ENCODE results near the gene ZNF700.
"Not testable (repeated sequence)": the region's sequence is repeated elsewhere in the genome, so short reads cannot be mapped to it uniquely, and the experiment has no call there.

ZNF700 gene

GRCh38 chr19:11921852-11922495, 2.9 kb upstream of the ZNF700 start:
- H3K4me2 ChIP-seq (ENCODE audit: low read length) = no peak overlapping the region
- no peaks in the 10 kb centered on the region for H4K20me1 ChIP-seq (ENCODE audit: insufficient read depth, low read length)
- H3K36me3 ChIP-seq (ENCODE audit: insufficient read depth, low read length) = peaks cover 5% of the 10 kb centered on the region; the same call in 1 of the 2 replicates
- H3K4me3 ChIP-seq (ENCODE audit: low read depth, low read length, poor library complexity, severe bottlenecking) = no peak overlapping the region
- H3K79me2 ChIP-seq (ENCODE audit: insufficient read depth, low read length) = peaks cover 15% of the 10 kb centered on the region
- no peaks in the 10 kb centered on the region for H3K27me3 ChIP-seq (ENCODE audit: insufficient read depth, low read length)
- no peak overlapping the region for H3K9ac ChIP-seq (ENCODE audit: low read length)
- no peak overlapping the region for H2AFZ ChIP-seq (ENCODE audit: low read length)
- no peaks in the 10 kb centered on the region for H3K9me2 ChIP-seq (ENCODE audit: low read depth, low read length)
- H3F3A ChIP-seq (ENCODE audit: insufficient read depth, low read length) = no peaks in the 10 kb centered on the region
- no peak for TF ChIP-seq EZH2 (IDR thresholded peaks at IDR 0.05; ENCODE audit: borderline replicate concordance, low read length)
- TF ChIP-seq CTCF (IDR thresholded peaks at IDR 0.05; ENCODE audit: low read length) = no peak
- H3K9me3 ChIP-seq (ENCODE audit: low read length) = no peaks in the 10 kb centered on the region; the same call in 1 of the 2 replicates
- peaks cover 18% of the 10 kb centered on the region for H3K4me1 ChIP-seq (ENCODE audit: insufficient read depth, low read length, severe bottlenecking)
- H3K27ac ChIP-seq (ENCODE audit: low read depth, low read length, poor library complexity, severe bottlenecking) = no peak overlapping the region

- H3K27ac ChIP-seq (ENCODE audit: low read depth, low read length, poor library complexity, severe bottlenecking) = peak overlapping the region; percentile 96
- not testable (repeated sequence) for H3K27me3 ChIP-seq (ENCODE audit: insufficient read depth, low read length); H2AFZ ChIP-seq (ENCODE audit: low read length); H4K20me1 ChIP-seq (ENCODE audit: insufficient read depth, low read length); H3F3A ChIP-seq (ENCODE audit: insufficient read depth, low read length); H3K9me2 ChIP-seq (ENCODE audit: low read depth, low read length)
- H3K9me3 ChIP-seq (ENCODE audit: low read length) = peaks cover 17% of the 10 kb centered on the region
- H3K79me2 ChIP-seq (ENCODE audit: insufficient read depth, low read length) = peaks cover 25% of the 10 kb centered on the region
- H3K36me3 ChIP-seq (ENCODE audit: insufficient read depth, low read length) = peaks cover 39% of the 10 kb centered on the region
- H3K4me1 ChIP-seq (ENCODE audit: insufficient read depth, low read length, severe bottlenecking) = peaks cover 18% of the 10 kb centered on the region
- peak overlapping the region; percentile 95 for H3K9ac ChIP-seq (ENCODE audit: low read length)
- peak overlapping the region; percentile 88 for H3K4me2 ChIP-seq (ENCODE audit: low read length)
- peak overlapping the region; percentile 95 for H3K4me3 ChIP-seq (ENCODE audit: low read depth, low read length, poor library complexity, severe bottlenecking)
Measured at GRCh38 chr19:11925651-11926187, 812 bp downstream of the ZNF700 start.

GRCh38 chr19:11927227-11927626, 2.3 kb downstream of the ZNF700 start:
- peak overlapping the region; percentile 95 for H3K4me3 ChIP-seq (ENCODE audit: low read depth, low read length, poor library complexity, severe bottlenecking)
- no peak overlapping the region for H2AFZ ChIP-seq (ENCODE audit: low read length)
- H3K4me2 ChIP-seq (ENCODE audit: low read length) = no peak overlapping the region; the same call in 1 of the 2 replicates
- peaks cover 22% of the 10 kb centered on the region for H3K9me3 ChIP-seq (ENCODE audit: low read length)
- H3K27me3 ChIP-seq (ENCODE audit: insufficient read depth, low read length) = no peaks in the 10 kb centered on the region
- H3K79me2 ChIP-seq (ENCODE audit: insufficient read depth, low read length) = peaks cover 36% of the 10 kb centered on the region
- no peak overlapping the region for H3K27ac ChIP-seq (ENCODE audit: low read depth, low read length, poor library complexity, severe bottlenecking)
- peaks cover 18% of the 10 kb centered on the region for H3K4me1 ChIP-seq (ENCODE audit: insufficient read depth, low read length, severe bottlenecking)
- H3F3A ChIP-seq (ENCODE audit: insufficient read depth, low read length) = no peaks in the 10 kb centered on the region
- no peak overlapping the region for H3K9ac ChIP-seq (ENCODE audit: low read length)
- H4K20me1 ChIP-seq (ENCODE audit: insufficient read depth, low read length) = no peaks in the 10 kb centered on the region
- peaks cover 54% of the 10 kb centered on the region for H3K36me3 ChIP-seq (ENCODE audit: insufficient read depth, low read length)
- TF ChIP-seq CTCF (IDR thresholded peaks at IDR 0.05; ENCODE audit: low read length) (no peak), EZH2 (IDR thresholded peaks at IDR 0.05; ENCODE audit: borderline replicate concordance, low read length) (no peak)
- no peaks in the 10 kb centered on the region for H3K9me2 ChIP-seq (ENCODE audit: low read depth, low read length)

GRCh38 chr19:11931051-11931450, 6.1 kb downstream of the ZNF700 start:
- peaks cover 81% of the 10 kb centered on the region for H3K36me3 ChIP-seq (ENCODE audit: insufficient read depth, low read length)
- no peak overlapping the region for H3K4me3 ChIP-seq (ENCODE audit: low read depth, low read length, poor library complexity, severe bottlenecking)
- no peaks in the 10 kb centered on the region for H3F3A ChIP-seq (ENCODE audit: insufficient read depth, low read length)
- H4K20me1 ChIP-seq (ENCODE audit: insufficient read depth, low read length) = no peaks in the 10 kb centered on the region
- H3K9me2 ChIP-seq (ENCODE audit: low read depth, low read length) = no peaks in the 10 kb centered on the region
- H2AFZ ChIP-seq (ENCODE audit: low read length) = no peak overlapping the region
- H3K79me2 ChIP-seq (ENCODE audit: insufficient read depth, low read length) = peaks cover 55% of the 10 kb centered on the region
- no peak overlapping the region for H3K9ac ChIP-seq (ENCODE audit: low read length)
- no peak overlapping the region for H3K4me2 ChIP-seq (ENCODE audit: low read length)
- TF ChIP-seq CTCF (IDR thresholded peaks at IDR 0.05; ENCODE audit: low read length) (no peak), EZH2 (IDR thresholded peaks at IDR 0.05; ENCODE audit: borderline replicate concordance, low read length) (no peak)
- peaks cover 9% of the 10 kb centered on the region for H3K4me1 ChIP-seq (ENCODE audit: insufficient read depth, low read length, severe bottlenecking)
- H3K27ac ChIP-seq (ENCODE audit: low read depth, low read length, poor library complexity, severe bottlenecking) = no peak overlapping the region
- no peaks in the 10 kb centered on the region for H3K27me3 ChIP-seq (ENCODE audit: insufficient read depth, low read length)
- H3K9me3 ChIP-seq (ENCODE audit: low read length) = peaks cover 34% of the 10 kb centered on the region

Data from OCI-LY1 (cell line).